NCI-H345 treated with DMSO at 0.1 percent for 48 hours (cell line): ENCODE results near the gene MIGA2.

Experiments
- DNase-seq: peaks from one replicate; lab custom pipeline; 2025; ENCODE audit not compliant: unreplicated experiment; lab: John Stamatoyannopoulos, UW

Gene MIGA2

DNA sequence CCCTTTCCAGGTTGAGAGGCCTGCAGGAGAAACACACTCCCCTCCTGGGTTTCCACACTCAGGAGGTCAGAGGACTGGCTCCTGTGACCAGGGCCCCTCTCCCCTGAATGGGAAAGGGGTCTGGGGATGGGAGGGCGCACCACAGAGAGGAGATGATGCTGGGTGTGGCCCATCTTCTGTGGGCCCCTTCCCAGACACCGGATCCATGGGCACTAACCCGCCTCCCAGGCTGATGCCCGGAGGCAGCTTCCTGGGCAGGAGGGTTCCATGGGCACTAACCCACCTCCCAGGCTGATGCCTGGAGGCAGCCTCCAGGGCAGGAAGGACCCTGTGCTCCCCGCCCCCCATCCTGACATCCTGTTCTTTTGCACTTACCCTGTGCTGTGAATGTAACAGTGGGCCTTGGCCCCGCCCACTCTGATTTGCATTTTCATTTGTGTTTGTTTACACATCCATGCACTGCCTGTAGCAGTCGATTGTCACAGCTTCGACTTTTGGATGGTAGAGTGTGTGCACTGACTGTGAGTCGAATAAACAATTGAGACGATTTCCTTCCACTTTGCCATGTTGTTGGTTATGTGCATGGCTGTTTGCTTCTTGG is 35.2 kb downstream of the MIGA2 start:
- no peak for DNase-seq

GRCh38 chr9:129072171-129072570 is 35.7 kb downstream of the MIGA2 start:
- DNase-seq, result no peak

GRCh38 chr9:129073404-129073803 is 37.0 kb downstream of the MIGA2 start:
- no peak for DNase-seq

DNA sequence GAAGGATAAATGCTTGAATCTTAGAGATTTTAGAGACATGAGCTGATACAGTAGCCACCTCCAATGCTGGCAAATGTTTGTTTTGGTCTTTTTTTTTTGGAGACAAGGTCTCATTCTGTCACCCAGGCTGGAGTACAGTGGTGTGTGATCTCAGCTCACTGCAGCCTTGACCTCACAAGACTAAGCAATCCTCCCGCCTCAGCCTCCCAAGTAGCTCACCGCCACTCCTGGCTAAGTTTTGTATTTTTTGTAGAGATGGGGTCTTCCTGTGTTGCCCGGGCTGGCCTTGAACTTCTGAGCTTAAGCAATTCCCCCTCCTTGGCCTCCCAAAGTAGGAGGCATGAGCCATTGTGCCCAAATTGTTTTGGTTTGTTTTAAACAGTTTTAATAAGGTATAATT is 37.7 kb downstream of the MIGA2 start:
- DNase-seq, result no peak

DNA sequence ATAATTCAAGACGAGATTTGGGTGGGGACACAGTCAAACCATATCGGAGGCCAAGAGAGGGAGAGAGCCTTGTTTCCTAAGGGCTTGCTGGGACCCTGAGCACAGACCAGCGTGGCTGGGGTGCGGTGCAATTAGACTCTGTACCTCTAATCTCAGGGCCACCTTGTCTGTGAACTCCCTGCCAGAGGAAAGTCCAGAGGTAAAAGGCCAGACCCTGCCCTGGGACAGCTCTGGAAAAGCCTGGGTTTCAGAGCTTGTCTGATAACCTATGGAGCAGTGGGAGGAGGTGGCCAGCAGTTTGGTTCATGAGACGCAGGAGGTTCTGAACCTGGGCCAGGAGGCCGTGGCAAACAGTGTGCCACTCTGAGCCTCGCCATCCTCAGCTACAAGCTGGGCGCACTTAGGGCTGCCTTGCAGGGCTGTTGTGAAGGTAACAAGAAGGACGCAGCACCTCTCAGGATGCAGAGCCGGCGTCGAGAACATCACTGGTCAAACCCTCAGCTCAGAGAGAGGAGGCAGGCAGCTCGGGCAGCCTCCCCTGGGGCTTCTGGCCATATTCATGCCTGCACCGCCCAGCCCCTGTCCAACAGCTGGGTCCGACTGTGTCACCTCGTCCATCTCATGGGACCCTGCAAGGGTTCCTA is 39.7 kb downstream of the MIGA2 start:
- DNase-seq, result no peak

DNA sequence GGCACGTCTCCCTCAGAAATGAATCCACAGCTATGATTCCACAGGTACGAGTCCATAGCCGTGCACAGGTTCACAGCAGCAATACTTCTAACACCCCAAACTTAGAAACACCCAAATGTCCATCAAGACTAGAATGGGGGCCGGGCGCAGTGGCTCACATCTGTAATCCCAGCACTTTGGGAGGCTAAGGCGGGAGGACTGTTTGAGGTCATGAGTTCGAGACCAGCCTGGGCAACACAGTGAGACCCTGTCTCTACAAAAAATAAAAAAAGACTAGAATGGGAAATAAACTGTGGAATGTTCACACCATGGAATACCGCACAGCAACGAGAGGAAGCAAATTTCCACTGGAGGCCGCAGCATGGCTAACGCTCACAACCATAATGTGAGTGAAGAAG is 40.2 kb downstream of the MIGA2 start:
- DNase-seq, result no peak

DNA sequence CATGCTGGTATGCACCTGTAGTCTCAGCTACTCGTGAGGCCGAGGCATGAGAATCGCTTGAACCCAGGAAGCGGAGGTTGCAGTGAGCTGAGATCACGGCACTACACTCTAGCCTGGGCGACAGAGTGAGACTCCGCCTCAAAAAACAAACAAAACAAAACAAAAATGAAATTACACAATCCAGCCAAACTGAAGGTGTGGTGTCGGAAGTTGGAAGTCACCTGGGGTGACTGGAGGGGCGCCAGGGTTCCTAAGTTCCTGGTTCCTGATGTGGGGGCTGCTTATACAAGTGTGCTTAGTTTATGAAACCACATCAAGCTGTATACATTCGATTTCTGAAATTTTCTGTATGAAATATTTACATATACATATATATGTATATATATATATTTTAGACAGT is 40.8 kb downstream of the MIGA2 start:
- DNase-seq, result no peak

GRCh38 chr9:129078691-129079503 is 42.5 kb downstream of the MIGA2 start:
- DNase-seq, result no peak

DNA sequence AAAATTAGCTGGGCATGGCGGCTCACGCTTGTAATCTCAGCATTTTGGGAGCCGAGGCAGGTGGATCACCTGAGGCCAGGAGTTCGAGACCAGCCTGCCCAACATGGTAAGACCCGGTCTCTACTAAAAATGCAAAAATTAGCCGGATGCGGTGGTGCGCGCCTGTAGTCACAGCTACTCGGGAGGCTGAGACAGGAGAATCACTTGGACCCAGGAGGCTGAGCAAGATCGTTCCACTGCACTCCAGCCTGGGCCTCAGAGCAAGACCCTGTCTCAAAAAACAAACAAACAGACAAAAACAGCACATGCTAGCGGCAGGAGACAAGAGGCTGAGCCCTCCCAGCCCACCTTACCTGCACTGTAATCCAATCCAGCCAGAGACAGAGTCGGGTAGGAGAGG is 43.4 kb downstream of the MIGA2 start:
- no peak for DNase-seq

- DNase-seq, result no peak
Observed at GRCh38 chr9:129080298-129080600, 43.8 kb downstream of the MIGA2 start.

- DNase-seq, result peak; percentile 97
Observed at GRCh38 chr9:129080601-129081387, 44.4 kb downstream of the MIGA2 start, which contains the start of gene DOLPP1. Gene DOLPP1 (plus strand): TSS chr9:129081111. CDS start chr9:129081132, 21 bp downstream.

- DNase-seq, result no peak
Observed at GRCh38 chr9:129081388-129081904, 45.0 kb downstream of the MIGA2 start.

DNA sequence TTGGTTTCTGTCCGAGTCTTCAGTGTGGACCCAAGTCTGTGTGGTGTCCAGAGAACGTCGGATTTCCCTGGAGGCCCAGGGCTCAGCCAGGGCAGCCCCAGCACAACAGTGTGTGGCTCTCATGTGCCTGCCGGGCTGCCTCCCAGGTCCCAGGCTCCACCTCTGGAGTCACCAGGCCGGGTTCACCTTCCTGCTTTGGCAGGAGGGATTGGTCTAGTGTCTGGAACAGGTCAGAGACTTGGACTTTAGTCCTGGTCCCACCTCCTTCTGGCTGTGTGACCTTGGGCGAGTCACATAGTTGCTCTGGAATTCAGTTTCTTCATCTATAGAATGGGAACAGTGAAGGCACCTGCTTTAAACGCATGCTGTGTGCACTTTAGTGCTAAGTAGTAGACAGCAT is 47.7 kb downstream of the MIGA2 start:
- DNase-seq, result no peak

GRCh38 chr9:129089246-129089645 is 52.8 kb downstream of the MIGA2 start:
- DNase-seq, result no peak

DNA sequence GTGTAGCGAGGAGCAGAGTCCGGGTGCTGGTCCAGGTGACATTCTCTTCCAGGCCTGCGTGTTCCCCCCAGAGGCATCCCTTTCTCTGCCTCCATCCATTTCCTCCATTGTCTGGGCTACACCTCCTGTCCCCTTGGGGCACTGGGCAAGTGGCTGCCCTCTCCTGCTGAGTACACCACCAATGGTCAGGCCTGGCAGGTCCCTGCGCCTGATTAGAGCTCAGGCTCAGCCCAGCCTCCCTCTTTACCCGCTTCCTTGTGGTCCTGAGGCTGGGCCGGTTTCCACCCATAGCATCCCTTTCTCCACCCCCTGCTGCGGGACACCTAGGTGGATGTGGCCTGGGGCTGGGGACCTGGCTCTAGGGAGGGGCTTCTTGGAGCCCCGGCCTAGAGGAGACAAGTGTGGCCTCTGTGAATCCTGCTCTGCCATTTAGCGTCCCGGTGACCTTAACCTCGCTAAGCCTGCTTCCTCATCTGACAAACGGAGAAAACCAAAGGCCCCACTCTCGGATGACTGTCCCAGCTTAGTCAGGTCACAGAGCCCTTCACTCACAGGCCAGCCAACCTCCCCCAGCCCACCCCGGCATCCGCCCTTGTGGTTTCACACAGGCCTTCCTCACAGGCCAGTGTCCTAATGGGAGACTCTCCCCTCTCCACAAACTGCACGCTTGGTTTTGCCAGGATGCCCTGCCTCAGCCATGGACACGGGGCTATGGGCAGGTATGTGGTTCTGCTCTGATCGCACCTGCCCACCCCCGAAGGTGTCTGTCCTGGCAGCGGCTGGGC is 57.4 kb downstream of the MIGA2 start:
- DNase-seq, result no peak

DNA sequence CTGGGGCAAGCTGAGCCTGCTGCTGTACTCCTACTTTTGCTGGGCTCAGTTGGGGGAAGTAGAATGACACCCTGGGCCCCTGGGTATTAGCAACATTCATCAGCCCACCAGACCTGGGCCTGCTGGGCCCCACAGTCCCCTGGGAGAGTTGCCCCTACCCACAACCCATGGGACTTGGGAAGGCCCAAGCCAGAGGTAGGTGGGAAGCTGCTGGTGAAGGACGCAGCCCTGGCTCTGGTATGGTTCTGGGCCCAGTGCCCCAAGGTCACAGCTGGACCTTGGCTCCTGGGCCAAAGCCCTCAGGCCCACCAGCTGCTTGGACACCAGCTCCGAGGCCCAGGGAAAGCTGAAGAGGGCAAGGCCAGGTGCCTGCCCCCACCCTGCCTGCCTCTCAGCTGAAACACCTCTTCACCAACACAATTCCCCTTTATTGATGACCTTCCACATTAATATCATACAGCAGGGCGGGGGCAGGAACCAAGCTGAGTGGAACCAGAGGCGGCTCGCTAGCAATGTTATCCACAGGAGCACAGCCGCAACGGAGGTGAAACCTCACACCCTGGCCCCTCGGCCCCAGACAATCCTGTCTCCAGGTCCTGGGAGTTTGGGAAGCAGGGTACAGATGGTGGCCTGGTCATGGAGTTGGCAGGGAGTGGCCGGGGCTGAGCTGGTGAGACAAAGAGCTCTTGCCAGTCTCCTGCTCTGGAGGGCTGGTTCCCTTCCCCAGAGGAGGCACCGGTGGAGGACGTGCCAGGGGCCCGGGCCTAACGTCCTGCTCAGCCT is 58.2 kb downstream of the MIGA2 start:
- no peak for DNase-seq

GRCh38 chr9:129095170-129095667 is 58.8 kb downstream of the MIGA2 start:
- no peak for DNase-seq

DNA sequence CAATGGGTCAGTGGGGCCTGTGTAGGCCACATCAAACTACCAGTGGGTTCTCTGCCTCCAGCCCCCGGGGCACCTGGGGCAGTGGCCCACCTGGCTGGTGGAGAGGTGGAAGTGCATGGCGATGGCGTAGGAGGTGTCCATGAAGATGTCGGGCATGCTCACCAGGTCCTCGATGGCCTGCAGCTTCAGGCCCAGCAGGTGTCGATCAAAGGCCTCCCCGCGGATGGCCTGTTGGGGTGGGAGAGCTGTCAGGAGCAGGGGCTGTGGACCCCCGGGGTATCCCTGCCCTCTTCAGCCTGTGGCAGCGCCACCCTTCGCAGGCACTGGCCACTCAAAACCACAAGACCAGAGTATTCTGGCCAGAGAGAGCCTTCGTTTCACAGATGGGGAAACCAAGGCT is 59.5 kb downstream of the MIGA2 start:
- DNase-seq, result no peak

- DNase-seq, result no peak
Observed at GRCh38 chr9:129097671-129098306, 61.4 kb downstream of the MIGA2 start.
